Lower leg skin (tissue), 3 donors: ENCODE data around the gene FRS2.

Experiments used
- POLR2A ChIP-seq, 2 donors: fragments of 450-650 bp; IDR thresholded peaks; one replicate each; pipeline ENCODE4 v1.6.1; 2016 to 2017; ENCODE audit warnings: antibody characterized with exemption in 2 of 2, mild to moderate bottlenecking in 1 of 2, moderate library complexity in 1 of 2
- TF ChIP-seq, protein P1 (sequence below), 3 donors: fragments of 450-650 bp; IDR thresholded peaks; one replicate each; pipeline ENCODE4 v1.5.1; 2016; ENCODE audit warnings: antibody characterized with exemption in 3 of 3, mild to moderate bottlenecking in 3 of 3, moderate library complexity in 2 of 3

GRCh38 chr12:69613351-69613750, 143.2 kb downstream of the FRS2 start:
- TF ChIP-seq, protein P1, sequence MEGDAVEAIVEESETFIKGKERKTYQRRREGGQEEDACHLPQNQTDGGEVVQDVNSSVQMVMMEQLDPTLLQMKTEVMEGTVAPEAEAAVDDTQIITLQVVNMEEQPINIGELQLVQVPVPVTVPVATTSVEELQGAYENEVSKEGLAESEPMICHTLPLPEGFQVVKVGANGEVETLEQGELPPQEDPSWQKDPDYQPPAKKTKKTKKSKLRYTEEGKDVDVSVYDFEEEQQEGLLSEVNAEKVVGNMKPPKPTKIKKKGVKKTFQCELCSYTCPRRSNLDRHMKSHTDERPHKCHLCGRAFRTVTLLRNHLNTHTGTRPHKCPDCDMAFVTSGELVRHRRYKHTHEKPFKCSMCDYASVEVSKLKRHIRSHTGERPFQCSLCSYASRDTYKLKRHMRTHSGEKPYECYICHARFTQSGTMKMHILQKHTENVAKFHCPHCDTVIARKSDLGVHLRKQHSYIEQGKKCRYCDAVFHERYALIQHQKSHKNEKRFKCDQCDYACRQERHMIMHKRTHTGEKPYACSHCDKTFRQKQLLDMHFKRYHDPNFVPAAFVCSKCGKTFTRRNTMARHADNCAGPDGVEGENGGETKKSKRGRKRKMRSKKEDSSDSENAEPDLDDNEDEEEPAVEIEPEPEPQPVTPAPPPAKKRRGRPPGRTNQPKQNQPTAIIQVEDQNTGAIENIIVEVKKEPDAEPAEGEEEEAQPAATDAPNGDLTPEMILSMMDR (IDR thresholded peaks at IDR 0.05) = no peak
- TF ChIP-seq POLR2A (IDR thresholded peaks at IDR 0.05) = no peak
